Activated CD8-positive, alpha-beta memory T cell treated with anti-CD3 and anti-CD28 coated beads for 36 hours (primary cell): ENCODE data around the gene IP6K3. TPM values are rescaled to one million over a fixed set of nuclear protein-coding genes. Genes with fewer than 3 reads are reported as not detected.

Experiments
- CTCF ChIA-PET: fragments of 350-600 bp; sonication (Branson Sonifier 250); formaldehyde crosslinking; loops from one replicate; lab custom pipeline; 2021; ENCODE audit warnings: antibody characterized with exemption; lab: Charles Lee
- POLR2A ChIA-PET: fragments of 350-600 bp; sonication (Branson Sonifier 250); formaldehyde crosslinking; loops from one replicate; lab custom pipeline; 2021; ENCODE audit warnings: antibody characterized with exemption; lab: Charles Lee
- total RNA-seq, 2 experiments: library from RNA; stranded (reverse); gene quantifications; one replicate each; pipeline ENCODE4 v1.2.3, GENCODE V29; 2021

Gene IP6K3
- total RNA-seq, 2 experiments from 2014 or later, result not detected

DNA sequence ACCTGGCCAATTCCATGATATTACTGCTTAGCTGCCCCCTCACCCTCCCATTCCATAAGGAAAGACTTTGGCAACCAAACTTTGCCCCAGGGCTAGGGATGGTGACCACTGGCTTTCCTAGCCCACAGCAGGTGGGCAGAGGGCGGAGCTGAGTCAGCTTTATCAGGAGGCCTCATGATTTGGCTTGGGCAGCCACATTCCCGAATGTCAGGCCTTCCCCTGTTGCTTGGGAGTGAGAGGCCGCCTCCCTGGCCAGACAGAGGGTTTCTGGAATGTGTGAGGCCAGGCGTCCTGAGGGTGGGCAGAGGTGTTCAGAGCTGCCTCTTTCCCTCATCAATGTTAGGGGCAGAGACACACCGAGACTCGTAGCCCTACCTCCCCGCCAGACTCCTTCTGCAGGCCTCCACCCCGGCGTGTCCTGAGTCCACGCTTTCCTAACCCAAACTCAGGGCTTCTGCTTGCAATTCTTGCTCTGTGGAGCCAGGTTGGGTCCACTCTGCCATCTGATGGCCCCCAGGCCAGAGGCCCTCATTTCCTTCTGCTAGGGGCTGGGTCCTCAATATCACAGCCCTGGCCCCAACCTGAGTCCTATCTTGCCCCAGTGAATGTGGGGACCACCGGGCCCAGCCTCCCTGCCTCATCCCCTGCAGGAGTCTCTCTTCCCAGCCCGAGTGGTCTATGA is 54.5 kb downstream of the IP6K3 start:
- CTCF ChIA-PET, result interaction anchor here (1.2 kb wide), 2 partner anchors 9 to 102 kb away, joined by 3 to 4 read pairs; no protein-coding TSS in a partner anchor
- POLR2A ChIA-PET, result interaction anchor here (0.7 kb wide), 1 partner anchor 10 kb away, joined by 3 read pairs; no protein-coding TSS in a partner anchor

DNA sequence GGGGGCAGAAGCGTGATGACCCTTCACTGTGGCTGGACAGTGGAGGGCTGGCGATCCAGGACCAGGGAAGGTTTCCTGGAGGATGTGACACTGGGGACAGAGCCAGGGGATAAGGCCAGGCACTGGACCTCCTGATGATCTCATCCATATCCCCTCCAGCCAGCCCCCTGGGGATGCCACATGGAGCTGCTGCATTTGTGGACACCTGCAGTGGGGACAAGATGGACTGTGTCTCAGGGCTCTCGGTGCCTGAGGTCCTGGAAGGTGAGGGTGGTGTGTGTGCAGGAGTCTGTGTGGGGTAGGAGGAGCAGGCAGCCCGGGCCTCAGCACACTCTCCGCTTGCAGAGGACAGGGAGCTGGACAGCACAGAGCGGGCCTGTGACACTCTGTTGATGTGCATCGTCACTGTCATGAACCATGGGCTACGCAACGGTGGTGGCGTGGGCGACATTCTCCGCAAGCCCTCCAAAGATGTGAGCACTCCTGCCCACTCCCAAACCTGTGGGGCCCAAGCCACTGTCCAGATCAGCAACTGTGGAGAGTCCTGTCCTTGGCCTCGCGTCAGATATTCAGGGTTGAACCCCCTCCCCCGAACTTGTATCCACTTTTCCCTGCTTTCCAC is 55.1 kb downstream of the IP6K3 start:
- CTCF ChIA-PET, result interaction anchor here (1.2 to 1.6 kb wide), 2 partner anchors 9 to 20 kb away, joined by 4 to 5 read pairs; partner anchors contain the start of gene UQCC2
- POLR2A ChIA-PET, result no interaction called here

DNA sequence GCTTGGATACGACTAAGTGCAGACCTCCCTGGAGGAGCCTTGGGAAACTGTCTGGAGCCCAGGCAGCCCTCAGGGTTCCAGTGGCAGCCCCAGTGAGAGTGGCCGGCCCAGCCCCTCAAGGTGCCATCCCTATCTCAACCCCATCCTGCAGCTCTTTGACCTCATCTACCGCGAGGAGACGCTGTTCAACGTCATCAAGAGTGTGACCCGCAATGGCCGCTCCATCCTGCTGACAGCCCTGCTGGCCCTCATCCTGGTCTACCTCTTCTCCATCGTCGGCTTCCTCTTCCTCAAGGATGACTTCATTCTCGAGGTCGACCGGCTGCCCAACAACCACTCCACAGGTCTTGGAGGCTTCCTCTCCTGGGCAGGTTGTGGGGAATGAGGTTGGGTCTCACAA is 55.9 kb downstream of the IP6K3 start:
- ChIA-PET POLR2A (interaction anchor here (0.6 kb wide), 1 partner anchor 143 kb away, joined by 4 read pairs; no protein-coding TSS in a partner anchor), CTCF (interaction anchor here (0.5 to 1.6 kb wide), 4 partner anchors 10 to 97 kb away, joined by 3 to 5 read pairs (median 3); partner anchors contain the start of gene UQCC2)

DNA sequence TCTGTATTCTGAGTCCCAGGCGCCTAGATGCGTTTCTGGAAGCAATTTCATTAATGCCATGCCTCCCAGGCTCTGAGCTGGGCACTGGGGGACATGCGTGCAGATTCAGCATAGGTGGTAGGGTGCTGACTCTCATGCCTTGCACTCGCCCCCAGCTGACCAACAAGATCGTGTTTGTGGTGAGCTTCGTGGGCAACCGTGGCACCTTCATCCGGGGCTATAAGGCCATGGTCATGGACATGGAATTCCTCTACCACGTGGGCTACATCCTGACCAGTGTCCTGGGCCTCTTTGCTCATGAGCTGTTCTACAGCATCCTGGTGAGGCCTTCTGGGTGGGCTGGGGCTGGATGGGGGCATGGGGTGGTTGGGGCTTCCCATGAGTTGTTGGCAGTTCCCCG is 56.8 kb downstream of the IP6K3 start:
- CTCF ChIA-PET, result interaction anchor here (0.5 to 1.6 kb wide), 2 partner anchors 22 to 96 kb away, joined by 3 to 5 read pairs; partner anchors contain the start of gene UQCC2
- POLR2A ChIA-PET, result no interaction called here

GRCh38 chr6:33689148-33689494 is 57.6 kb downstream of the IP6K3 start:
- ChIA-PET POLR2A (no interaction called here), CTCF (no interaction called here)

DNA sequence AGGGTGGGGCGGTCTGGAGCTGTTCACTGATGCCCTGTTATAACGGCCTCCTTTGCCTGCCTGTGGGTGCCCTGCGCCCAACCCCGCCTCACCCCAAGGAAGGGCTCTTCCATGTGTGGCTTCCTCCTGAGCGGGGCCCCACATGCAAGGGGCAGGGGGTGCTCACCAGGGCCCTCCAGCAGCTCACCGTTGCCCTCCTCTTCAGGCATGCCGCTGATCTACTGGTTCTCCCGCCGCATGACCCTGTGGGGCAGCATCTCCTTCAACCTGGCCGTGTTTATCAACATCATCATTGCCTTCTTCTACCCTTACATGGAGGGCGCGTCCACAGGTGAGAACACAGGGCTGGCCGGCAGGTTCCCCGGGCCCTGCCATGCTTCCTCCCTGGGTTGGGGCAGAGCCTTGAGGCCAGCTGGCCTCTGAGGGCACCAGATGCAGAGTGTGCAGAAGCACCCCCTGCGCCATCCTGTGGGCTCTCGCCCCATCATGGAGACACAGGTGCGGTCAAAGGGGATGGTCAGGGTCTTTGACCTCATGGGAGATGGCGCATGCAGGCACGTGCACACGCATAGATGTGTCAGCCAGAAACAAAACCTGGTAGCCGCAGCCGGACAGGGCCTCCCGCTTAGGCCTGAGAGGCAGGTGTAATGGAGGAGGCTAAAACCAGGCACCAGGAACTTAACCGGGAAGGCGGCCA is 58.1 kb downstream of the IP6K3 start:
- CTCF ChIA-PET, result interaction anchor here (1.2 kb wide), 1 partner anchor 103 kb away, joined by 3 read pairs; no protein-coding TSS in a partner anchor
- POLR2A ChIA-PET, result no interaction called here

DNA sequence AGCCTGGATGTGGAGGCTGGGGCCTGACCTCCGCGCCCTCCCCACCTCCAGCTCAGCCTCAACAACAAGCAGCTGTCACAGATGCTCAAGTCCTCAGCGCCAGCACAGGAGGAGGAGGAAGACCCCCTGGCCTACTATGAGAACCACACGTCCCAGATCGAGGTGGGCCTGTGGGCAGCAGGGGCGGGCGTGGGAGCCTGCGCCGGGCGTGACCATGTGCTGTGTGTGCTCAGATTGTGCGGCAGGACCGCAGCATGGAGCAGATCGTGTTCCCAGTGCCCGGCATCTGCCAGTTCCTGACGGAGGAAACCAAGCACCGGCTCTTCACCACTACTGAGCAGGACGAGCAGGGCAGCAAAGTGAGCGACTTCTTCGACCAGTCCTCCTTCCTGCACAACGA is 58.7 kb downstream of the IP6K3 start:
- CTCF ChIA-PET, result interaction anchor here (1.2 kb wide), 1 partner anchor 103 kb away, joined by 3 read pairs; no protein-coding TSS in a partner anchor
- POLR2A ChIA-PET, result no interaction called here

DNA sequence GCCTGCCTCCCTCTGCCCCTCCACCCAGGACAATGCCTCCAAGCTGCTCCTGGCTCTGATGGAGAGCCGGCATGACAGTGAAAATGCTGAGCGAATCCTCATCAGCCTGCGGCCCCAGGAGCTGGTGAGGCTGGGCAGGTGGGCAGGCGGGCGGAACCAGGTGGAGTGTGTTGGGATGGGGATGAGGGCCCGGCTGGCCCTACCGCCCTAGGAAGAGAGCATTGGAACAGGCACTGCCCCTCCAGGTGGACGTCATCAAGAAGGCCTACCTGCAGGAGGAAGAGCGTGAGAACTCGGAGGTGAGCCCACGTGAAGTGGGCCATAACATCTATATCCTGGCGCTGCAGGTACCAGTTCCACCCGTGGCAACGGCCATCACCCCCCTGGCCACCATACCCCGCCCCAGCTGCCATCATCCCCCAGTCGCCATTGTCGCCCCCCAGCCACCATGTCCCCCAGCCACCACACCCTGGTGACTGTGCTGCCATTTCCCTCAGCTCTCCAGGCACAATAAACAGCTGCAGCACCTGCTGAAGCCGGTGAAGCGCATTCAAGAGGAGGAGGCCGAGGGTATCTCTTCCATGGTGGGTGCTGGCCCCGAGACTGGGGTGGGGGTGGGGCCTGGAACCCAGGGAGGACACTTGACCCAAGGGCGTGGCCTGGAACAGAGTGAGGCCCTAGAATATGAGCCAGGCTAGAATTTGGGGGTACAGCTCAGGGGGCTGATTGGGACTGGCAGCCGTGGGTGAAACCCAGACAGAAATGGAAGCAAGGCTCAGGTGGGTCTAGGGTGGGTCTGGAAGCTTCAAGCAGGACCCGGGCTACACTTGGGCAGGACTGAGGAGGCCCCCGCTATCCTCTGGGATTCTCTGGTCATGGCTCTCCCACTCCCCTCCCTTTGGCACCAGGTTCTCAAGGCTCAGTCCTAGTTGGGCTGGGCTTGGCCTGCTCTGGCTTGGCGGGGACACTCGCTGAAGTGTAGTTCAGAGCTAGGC is 59.4 kb downstream of the IP6K3 start:
- POLR2A ChIA-PET, result no interaction called here

GRCh38 chr6:33686225-33686924 is 60.3 kb downstream of the IP6K3 start:
- CTCF ChIA-PET, result interaction anchor here (1.2 kb wide), 1 partner anchor 96 kb away, joined by 3 read pairs; no protein-coding TSS in a partner anchor

More for the DNA sequence above, 59.4 kb downstream of the IP6K3 start:
- CTCF ChIA-PET, result interaction anchor here (1.2 kb wide), 2 partner anchors 97 to 102 kb away, joined by 3 read pairs; no protein-coding TSS in a partner anchor

DNA sequence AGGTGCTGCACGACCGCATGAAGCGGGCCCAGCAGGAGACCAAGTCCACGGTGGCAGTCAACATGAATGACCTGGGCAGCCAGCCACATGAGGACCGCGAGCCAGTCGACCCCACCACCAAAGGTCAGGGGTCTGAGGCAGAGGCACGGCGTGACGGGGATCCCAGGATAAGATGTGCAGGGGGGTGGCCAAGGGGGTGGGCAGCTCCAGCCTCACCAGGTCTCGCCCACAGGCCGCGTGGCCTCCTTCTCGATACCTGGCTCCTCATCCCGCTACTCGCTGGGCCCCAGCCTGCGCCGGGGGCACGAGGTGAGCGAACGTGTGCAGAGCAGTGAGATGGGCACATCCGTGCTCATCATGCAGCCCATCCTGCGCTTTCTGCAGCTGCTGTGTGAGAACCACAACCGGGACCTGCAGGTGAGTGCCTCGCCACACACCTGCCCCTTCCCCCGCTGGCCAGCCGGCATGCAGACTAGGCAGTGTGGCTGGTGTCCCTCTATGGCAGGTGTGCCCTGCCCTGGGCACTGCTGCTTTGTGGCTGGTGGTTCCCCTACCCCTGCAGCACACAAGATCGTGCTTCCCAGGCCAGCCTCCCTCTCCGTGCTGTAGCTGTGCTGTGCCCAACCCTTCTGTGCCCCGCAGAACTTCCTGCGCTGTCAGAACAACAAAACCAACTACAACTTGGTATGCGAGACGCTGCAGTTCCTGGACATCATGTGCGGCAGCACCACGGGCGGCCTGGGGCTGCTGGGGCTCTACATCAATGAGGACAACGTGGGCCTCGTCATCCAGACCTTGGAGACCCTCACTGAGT is 61.1 kb downstream of the IP6K3 start:
- CTCF ChIA-PET, result no interaction called here
- POLR2A ChIA-PET, result no interaction called here

More at GRCh38 chr6:33686225-33686924, 60.3 kb downstream of the IP6K3 start:
- POLR2A ChIA-PET, result no interaction called here

DNA sequence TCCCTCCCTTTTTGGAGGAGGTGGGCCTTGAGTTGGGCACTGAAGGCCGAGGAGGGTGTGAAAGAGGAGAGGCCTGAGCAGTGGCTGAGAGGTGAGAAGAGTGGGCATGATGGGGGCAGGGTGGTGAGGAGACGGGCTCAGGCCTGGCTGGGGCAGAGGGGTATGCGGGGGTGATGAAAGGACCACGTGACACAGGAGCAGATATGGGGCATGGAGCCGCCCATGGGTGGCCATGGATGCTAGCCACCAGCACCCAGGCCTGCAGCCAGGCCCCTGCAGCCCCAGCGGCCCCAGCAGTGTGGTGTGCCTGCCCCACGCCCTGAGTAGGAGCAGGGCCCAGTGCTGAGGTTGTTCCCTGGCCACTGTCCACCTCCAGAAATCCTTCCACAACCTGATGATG is 61.7 kb downstream of the IP6K3 start:
- ChIA-PET CTCF (no interaction called here), POLR2A (no interaction called here)

GRCh38 chr6:33684428-33684896 is 62.2 kb downstream of the IP6K3 start:
- ChIA-PET POLR2A (no interaction called here), CTCF (no interaction called here)

- CTCF ChIA-PET, result interaction anchor here (0.9 to 1.4 kb wide), 3 partner anchors 13 to 17 kb away, joined by 3 to 5 read pairs (median 4); no protein-coding TSS in a partner anchor
- POLR2A ChIA-PET, result no interaction called here
Measured at GRCh38 chr6:33683576-33684427, 62.9 kb downstream of the IP6K3 start.

GRCh38 chr6:33683051-33683571 is 63.6 kb downstream of the IP6K3 start:
- ChIA-PET POLR2A (no interaction called here), CTCF (interaction anchor here (0.6 to 1.4 kb wide), 4 partner anchors 14 to 23 kb away, joined by 3 to 5 read pairs (median 4); no protein-coding TSS in a partner anchor)

GRCh38 chr6:33682341-33682740 is 64.4 kb downstream of the IP6K3 start:
- CTCF ChIA-PET, result interaction anchor here (0.6 to 1.4 kb wide), 2 partner anchors 15 to 23 kb away, joined by 3 to 5 read pairs; no protein-coding TSS in a partner anchor

GRCh38 chr6:33679761-33680160 is 66.9 kb downstream of the IP6K3 start:
- CTCF ChIA-PET, result no interaction called here
- POLR2A ChIA-PET, result no interaction called here

More at GRCh38 chr6:33682341-33682740, 64.4 kb downstream of the IP6K3 start:
- POLR2A ChIA-PET, result no interaction called here
